GM12874 (cell line): ENCODE data around the gene IL1RL1.

ENCODE experiments used
- CTCF ChIP-seq: IDR thresholded peaks from 2 replicates; pipeline ENCODE4 v1.5.1; 2011; ENCODE audit warnings: low read depth, mild to moderate bottlenecking, control low read depth, low read length, moderate library complexity; ENCODE audit not compliant: insufficient read depth

IL1RL1 gene

GRCh38 chr2:102337012-102337411 is 25.6 kb downstream of the IL1RL1 start:
- no peak for TF ChIP-seq CTCF

- no peak for TF ChIP-seq CTCF
Observed at GRCh38 chr2:102337481-102338386, 26.4 kb downstream of the IL1RL1 start.

GRCh38 chr2:102340778-102341177 is 29.4 kb downstream of the IL1RL1 start:
- no peak for TF ChIP-seq CTCF

GRCh38 chr2:102342888-102343287 is 31.5 kb downstream of the IL1RL1 start:
- no peak for TF ChIP-seq CTCF

GRCh38 chr2:102344397-102344796 is 33.0 kb downstream of the IL1RL1 start:
- no peak for TF ChIP-seq CTCF

- no peak for TF ChIP-seq CTCF
Observed at GRCh38 chr2:102345329-102345920, 34.1 kb downstream of the IL1RL1 start.

- no peak for TF ChIP-seq CTCF
Observed at GRCh38 chr2:102346381-102347130, 35.2 kb downstream of the IL1RL1 start.
